ENCODE data around the gene MATCAP1.

GRCh38 chr16:67158637-67159600, 24.8 kb downstream of the MATCAP1 start:
- TF ChIP-seq CTCF (IDR thresholded peaks at IDR 0.05) (no peak), POLR2A (IDR thresholded peaks at IDR 0.05) (no peak)

Measured in body of pancreas (tissue), 4 donors.